NB4 (cell line): ENCODE measurements around the gene COL4A1.

ENCODE experiments used
- DNase-seq: peaks from one replicate; pipeline ENCODE4 v3.0.0; 2010; ENCODE audit warnings: low read depth
- H3K4me3 ChIP-seq: one replicate; pipeline ENCODE4 v1.5.1; 2011; ENCODE audit warnings: mild to moderate bottlenecking, low read depth, low read length, moderate library complexity
- MYC ChIP-seq: IDR thresholded peaks from 2 replicates; pipeline ENCODE4 v1.6.1; 2011; ENCODE audit warnings: low read depth, low read length
- POLR2A ChIP-seq: IDR thresholded peaks from 2 replicates; pipeline ENCODE4 v1.6.1; 2011; ENCODE audit warnings: mild to moderate bottlenecking; ENCODE audit not compliant: insufficient read length; ENCODE audit errors: extremely low read depth
- TF ChIP-seq, protein P1 (sequence below): IDR thresholded peaks from 2 replicates; pipeline ENCODE4 v1.6.1; 2011; ENCODE audit warnings: low read depth, low read length
- TF ChIP-seq, protein P2 (sequence below): IDR thresholded peaks from one replicate; pipeline ENCODE4 v1.5.1; 2012; ENCODE audit warnings: low read depth, low read length

The COL4A1 gene

DNA sequence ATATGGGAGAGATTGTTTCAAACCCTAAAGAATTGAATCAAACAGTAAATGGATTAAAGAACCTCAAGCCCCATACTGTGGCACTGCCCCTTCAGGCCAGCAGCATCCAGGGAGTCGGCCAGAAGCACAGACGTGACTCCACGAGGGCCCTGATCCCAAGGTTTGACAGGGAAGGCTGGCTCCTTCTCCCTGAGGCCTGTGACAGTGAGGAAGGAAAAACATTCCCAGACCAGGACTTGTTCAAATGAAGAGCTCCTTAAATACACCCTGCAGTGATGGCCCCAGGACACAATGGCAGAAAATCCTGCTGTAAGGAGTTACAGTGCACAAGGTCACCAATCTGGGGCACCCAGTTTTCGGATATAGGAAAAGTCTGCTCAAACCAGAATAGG is 91.0 kb downstream of the COL4A1 start:
- no peak overlapping the region for H3K4me3 ChIP-seq
- DNase-seq = no peak
- TF ChIP-seq MYC (no peak), POLR2A (no peak)
- TF ChIP-seq, protein P1, sequence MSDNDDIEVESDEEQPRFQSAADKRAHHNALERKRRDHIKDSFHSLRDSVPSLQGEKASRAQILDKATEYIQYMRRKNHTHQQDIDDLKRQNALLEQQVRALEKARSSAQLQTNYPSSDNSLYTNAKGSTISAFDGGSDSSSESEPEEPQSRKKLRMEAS = no peak
- TF ChIP-seq, protein P2, sequence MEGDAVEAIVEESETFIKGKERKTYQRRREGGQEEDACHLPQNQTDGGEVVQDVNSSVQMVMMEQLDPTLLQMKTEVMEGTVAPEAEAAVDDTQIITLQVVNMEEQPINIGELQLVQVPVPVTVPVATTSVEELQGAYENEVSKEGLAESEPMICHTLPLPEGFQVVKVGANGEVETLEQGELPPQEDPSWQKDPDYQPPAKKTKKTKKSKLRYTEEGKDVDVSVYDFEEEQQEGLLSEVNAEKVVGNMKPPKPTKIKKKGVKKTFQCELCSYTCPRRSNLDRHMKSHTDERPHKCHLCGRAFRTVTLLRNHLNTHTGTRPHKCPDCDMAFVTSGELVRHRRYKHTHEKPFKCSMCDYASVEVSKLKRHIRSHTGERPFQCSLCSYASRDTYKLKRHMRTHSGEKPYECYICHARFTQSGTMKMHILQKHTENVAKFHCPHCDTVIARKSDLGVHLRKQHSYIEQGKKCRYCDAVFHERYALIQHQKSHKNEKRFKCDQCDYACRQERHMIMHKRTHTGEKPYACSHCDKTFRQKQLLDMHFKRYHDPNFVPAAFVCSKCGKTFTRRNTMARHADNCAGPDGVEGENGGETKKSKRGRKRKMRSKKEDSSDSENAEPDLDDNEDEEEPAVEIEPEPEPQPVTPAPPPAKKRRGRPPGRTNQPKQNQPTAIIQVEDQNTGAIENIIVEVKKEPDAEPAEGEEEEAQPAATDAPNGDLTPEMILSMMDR = no peak

DNA sequence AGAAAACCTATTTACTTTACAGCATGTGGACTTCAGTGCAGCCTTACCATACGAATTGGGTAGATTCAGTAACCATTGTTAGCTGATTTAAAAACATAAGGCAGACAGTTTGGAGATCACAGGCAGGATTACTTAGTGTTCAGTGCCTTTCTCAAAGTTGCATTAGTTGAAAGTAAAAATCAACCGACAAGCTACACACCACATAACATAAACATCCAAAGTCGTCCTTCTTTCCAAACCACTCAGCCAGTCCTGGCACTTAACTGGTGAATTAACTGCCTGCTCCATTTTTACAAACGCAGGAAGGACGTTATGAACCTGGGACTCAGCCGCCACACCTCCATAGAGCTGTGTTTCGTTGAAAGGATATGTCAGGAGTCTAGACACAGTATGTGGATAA is 91.4 kb downstream of the COL4A1 start:
- no peak overlapping the region for H3K4me3 ChIP-seq
- TF ChIP-seq, protein P2 = no peak
- TF ChIP-seq POLR2A (no peak), MYC (no peak)
- TF ChIP-seq, protein P1 = no peak
- no peak for DNase-seq

DNA sequence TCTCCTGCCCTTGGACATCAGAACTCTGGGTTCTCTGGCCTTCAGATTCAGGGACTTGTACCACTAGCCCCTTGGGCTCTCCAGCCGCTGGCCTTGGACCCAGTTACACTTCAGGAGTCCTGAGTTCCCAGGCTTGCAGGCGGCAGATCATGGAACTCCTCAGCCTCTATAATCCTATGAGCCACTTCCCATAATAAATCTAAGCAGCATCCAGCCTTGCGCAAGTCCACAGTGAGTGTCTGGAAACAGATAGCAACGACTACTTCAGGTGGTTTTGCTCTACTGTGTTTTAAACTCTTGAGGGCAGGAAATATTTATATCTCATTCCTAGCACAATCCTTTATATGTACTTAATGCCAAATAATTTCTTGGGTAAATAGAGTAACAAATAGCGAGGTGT is 92.3 kb downstream of the COL4A1 start:
- no peak for DNase-seq
- TF ChIP-seq MYC (no peak), POLR2A (no peak)
- TF ChIP-seq, protein P1 = no peak
- TF ChIP-seq, protein P2 = no peak
- H3K4me3 ChIP-seq = no peak overlapping the region

DNA sequence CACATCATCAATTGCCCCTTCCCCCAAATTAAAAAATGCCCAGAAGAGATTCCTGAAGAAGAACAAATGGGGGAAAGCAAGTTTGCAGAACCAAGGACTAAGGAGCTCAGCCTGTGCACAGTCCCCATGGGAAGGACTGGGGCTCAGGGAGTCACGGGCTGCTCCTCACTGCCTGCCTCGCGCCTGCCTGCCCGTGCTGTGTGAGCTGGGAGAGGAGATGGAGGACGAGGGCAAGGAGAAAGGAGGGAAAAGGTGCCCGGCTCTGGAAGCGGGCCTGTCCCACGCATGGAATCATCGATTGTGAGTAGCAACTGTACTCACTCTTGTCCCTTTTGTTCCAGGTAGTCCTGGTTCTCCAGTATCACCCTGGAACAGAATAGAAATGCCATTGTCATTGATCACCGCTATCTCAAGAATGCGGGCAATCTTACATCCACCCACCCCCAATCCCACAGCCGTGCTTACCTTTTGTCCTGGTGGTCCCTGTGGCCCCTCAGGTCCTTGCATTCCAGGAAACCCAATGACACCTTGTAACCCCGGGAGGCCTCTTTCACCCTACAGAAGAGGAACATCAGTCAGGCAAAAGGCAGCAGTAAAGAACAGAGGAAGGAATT is 93.4 kb downstream of the COL4A1 start:
- DNase-seq = no peak
- H3K4me3 ChIP-seq = no peak overlapping the region
- TF ChIP-seq MYC = no peak
- TF ChIP-seq POLR2A = no peak
- TF ChIP-seq, protein P2 = no peak
- TF ChIP-seq, protein P1 = no peak

DNA sequence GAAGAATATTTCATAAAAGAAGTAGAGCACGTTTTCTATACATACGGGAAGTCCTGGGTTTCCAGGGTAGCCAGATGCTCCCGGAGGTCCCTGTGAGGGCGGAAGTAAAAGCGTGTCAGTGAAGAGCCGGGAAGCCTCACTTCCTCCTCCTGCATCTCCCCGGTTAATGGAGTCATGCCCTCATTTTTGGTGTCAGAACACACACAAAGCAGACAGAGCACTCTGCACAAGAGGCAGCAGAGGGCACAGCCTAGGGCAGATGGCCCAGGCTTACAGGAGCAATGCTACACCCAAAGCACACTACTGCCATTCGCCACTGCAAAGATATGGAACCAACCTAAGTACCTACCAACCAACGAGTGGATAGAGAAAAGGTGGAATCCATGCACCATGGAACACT is 94.4 kb downstream of the COL4A1 start:
- H3K4me3 ChIP-seq = no peak overlapping the region
- no peak for DNase-seq
- no peak for TF ChIP-seq MYC
- no peak for TF ChIP-seq POLR2A
- TF ChIP-seq, protein P1 = no peak
- TF ChIP-seq, protein P2 = no peak

DNA sequence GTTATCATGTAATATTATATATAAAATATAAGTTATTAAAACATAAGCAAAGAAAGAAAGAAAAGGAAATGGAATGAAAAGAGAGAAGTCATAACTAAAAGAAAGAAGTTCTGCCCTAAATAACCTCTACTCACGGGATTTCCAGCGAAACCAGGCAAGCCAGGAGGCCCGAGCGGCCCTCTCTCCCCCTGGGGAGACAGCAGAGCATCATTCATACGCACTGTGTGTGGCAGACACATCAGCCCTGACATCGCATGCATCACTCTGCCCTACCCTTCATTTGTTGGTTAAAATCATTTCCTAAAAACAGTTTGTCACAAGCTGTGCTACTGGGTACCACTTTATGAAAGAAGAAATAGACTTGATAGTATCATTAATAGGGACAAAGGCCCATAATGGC is 95.2 kb downstream of the COL4A1 start:
- no peak for TF ChIP-seq MYC
- TF ChIP-seq, protein P1 = no peak
- TF ChIP-seq, protein P2 = no peak
- TF ChIP-seq POLR2A = no peak
- no peak for DNase-seq
- H3K4me3 ChIP-seq = no peak overlapping the region
